GM20000 (cell line): Measurements from ENCODE around the gene LANCL1.
A peak's percentile ranks its signal among the peaks of the same experiment; 100 is the strongest.

Experiments
- DNase-seq: peaks from one replicate; pipeline ENCODE4 v3.0.0; 2012; ENCODE audit warnings: low spot score
- TF ChIP-seq, protein P1 (sequence below): IDR thresholded peaks from 2 replicates; pipeline ENCODE4 v1.5.1; 2012; ENCODE audit warnings: mild to moderate bottlenecking, control low read depth; ENCODE audit errors: extremely low read depth, missing control alignments

The LANCL1 gene

DNA sequence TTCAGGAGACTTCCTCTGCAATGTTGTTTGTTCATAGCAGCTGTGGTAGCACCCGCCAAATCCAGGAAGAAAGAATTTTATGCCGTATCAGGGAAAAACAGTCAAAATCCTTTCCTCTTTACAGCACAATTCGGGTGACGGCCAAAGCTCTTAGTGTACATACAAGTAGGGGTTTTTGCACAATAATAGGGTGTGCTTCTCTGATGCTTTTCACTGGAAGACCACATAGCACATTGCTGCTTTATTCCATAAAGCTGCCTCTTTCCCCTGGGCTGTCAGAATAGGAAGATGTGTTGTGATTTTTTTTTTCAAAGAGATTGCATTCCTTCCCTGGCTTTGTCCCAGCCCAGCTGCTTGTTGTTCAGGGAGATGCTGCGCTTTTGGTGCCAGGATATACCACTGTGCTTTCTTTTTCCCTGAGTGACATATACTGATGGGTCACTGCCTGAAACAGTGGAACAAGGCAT, 27.2 kb upstream of the LANCL1 start:
- DNase-seq: no peak
- TF ChIP-seq, protein P1, sequence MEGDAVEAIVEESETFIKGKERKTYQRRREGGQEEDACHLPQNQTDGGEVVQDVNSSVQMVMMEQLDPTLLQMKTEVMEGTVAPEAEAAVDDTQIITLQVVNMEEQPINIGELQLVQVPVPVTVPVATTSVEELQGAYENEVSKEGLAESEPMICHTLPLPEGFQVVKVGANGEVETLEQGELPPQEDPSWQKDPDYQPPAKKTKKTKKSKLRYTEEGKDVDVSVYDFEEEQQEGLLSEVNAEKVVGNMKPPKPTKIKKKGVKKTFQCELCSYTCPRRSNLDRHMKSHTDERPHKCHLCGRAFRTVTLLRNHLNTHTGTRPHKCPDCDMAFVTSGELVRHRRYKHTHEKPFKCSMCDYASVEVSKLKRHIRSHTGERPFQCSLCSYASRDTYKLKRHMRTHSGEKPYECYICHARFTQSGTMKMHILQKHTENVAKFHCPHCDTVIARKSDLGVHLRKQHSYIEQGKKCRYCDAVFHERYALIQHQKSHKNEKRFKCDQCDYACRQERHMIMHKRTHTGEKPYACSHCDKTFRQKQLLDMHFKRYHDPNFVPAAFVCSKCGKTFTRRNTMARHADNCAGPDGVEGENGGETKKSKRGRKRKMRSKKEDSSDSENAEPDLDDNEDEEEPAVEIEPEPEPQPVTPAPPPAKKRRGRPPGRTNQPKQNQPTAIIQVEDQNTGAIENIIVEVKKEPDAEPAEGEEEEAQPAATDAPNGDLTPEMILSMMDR: no peak

DNA sequence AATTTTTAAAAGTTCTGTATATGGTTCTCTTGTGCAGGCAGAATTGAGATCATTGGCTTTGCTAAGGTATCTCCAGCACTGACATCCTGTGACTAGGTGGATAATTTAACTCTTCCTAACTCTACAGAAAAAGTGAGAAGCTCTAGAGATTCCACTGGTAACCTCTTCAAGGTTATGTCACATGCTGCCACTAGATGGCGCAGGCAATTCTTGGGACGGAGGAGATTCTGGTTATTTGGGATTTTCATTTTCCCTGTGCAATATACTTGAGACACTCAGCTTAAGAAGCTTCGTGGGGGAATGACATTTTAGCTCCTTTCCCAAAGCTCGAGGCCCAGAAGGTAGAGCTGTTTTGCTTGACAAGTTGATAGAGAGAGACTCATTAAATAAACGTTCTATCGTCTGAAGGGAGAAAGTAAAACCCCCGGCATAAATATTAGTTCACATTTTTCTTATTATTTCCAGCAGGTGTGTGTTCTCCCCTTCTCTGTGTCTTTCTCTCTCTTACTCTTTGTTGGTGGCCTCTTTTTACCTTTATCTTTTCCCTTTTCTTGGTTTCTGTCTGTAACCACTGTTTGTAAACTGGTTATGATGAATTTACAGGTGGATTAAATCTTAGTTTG, 26.6 kb upstream of the LANCL1 start:
- TF ChIP-seq, protein P1: peak; percentile 91
- peak; percentile 46 for DNase-seq

DNA sequence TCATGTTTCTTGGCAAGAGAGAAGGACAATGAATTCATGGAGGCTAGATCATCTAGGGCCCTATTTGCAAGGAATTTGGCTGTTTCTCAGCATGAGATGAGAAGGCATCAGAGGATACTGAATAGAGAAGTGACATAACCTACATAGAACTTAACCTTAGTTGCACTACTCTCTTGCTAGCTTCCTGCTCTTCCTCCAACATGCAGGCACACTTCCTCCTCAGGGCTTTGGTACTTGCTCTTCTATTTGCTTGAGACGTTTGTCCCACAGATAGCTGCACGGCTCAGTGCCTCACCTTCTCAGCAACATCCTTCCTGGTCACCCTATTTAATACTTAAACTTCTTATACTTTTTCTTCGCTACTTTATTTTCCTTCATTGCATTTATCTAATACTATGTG, 20.0 kb upstream of the LANCL1 start:
- no peak for DNase-seq
- TF ChIP-seq, protein P1: no peak

DNA sequence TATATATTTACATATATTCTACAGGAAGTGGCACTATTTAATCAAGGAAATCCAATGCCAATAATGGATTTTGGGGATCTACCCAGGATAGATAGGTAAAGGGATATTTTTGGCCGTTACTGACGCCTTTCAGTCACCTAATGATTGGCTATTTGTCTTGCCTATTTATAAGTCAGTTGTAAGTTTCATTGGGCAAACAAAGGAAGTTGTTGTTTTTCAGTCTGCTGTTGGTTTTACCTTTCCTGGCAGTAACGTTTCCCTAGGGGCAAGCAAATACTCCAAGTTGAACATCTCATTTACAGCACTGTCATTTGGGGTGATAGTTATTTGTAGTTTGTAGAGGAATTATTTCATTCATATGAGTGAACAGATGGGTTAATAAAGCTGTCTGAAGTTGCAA, 17.0 kb upstream of the LANCL1 start:
- TF ChIP-seq, protein P1: no peak
- no peak for DNase-seq

DNA sequence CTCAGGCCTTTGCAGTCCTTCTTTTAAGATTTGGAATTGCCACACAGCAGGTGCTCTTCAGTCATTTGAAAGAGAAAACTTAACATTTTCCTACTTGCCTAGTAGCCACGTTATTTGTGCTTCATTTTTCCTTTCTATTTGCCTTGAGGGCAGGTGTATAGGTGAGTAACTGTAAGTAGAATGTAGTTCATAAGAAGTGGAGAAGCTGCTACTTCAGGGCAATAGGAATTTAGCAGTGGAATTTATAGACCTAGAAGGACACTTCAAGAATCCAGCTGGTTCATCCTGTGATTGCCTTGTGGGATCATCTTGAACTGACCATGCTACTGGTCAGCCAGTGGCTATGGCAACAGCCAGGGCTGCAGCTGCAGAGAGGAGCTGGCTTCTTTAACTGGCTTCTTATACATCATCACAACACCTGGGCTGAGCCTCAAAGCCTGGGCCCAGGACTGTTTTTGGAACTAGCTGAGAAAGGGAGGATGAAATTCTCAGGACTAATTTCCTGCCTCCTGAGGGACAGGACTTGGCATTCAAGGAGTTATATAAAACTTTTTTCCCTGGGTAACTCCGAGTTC, 5.1 kb upstream of the LANCL1 start:
- TF ChIP-seq, protein P1: no peak
- no peak for DNase-seq

DNA sequence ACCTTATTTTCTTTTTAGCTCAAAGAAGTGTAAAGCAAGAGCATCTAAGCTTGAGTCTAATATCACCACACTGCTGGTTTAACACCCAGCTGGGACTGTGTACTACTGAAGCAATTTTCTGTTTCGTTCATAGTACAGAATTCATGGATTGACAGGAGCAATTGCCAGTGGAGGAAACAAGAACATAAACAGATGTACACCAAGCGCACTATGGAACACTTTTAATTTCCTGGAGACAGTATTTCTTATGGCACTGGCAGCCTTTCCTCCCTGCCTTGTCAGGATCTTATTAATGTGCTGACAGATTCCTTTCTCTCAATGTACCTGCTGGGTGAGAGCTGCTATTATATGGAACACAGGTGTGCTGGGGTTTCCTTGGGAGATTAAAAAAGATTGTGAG, 4.2 kb upstream of the LANCL1 start:
- TF ChIP-seq, protein P1: no peak
- DNase-seq: no peak

DNA sequence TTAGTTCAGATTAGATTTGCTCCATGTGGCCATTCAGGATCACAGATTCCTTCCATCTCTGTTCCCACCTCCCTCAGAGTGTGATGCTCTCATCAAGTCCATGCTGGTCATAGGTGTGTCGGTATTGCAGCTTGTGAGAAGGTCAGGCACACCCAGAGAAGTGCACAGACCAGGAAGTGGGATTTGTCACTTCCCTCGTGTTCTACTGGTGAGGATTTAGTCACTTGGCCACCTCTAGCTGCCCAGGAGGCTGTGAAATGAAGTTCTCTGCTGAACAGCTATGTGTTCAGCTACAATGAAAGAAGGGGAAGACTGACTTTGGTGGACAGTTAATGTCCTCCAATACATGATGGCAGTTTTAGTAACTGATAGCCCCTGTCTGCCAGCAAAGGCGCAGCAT, 3.5 kb upstream of the LANCL1 start:
- DNase-seq: no peak
- TF ChIP-seq, protein P1: no peak
